ENCODE data around the gene CYB5B.

CYB5B gene

DNA sequence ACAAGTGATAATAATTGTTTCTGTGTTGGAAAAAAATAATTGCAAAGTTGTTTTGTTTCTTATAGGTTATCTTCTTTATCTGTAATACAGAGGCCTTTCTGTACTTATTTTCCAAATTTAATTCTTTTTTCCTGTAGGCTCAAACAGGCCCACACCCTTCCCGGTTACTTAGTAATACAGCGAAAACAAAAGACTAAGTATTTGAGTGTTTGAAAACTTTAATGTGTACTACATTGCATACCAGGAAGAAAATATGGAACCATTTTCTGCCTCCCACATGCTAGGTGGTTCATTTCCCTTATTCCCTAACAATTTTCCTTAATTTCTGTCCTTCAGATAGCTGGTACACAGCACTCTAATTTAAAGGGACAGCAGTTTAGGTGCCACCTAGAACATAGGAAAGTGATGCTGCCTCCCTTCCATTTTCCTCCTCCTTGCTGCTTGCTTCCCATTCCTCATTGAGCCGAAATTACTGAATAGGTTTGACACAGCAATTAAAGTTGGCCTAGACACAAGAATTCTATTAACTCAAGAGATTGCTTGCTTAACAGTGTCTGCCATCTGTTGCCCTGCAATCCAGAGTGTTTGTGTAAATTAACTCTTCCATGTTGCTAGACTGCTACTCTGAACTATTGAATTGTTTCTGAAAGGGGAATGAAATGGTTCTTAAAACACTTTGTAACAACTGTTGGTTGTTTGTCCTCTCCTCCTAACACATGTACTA is 24.2 kb downstream of the CYB5B start:
- H3K4me3 ChIP-seq (ENCODE audit: low read depth, low read length) = no peak overlapping the region
- TF ChIP-seq, protein P1, sequence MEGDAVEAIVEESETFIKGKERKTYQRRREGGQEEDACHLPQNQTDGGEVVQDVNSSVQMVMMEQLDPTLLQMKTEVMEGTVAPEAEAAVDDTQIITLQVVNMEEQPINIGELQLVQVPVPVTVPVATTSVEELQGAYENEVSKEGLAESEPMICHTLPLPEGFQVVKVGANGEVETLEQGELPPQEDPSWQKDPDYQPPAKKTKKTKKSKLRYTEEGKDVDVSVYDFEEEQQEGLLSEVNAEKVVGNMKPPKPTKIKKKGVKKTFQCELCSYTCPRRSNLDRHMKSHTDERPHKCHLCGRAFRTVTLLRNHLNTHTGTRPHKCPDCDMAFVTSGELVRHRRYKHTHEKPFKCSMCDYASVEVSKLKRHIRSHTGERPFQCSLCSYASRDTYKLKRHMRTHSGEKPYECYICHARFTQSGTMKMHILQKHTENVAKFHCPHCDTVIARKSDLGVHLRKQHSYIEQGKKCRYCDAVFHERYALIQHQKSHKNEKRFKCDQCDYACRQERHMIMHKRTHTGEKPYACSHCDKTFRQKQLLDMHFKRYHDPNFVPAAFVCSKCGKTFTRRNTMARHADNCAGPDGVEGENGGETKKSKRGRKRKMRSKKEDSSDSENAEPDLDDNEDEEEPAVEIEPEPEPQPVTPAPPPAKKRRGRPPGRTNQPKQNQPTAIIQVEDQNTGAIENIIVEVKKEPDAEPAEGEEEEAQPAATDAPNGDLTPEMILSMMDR (IDR thresholded peaks at IDR 0.05; ENCODE audit: borderline replicate concordance, insufficient read depth, low read depth, low read length) = no peak

DNA sequence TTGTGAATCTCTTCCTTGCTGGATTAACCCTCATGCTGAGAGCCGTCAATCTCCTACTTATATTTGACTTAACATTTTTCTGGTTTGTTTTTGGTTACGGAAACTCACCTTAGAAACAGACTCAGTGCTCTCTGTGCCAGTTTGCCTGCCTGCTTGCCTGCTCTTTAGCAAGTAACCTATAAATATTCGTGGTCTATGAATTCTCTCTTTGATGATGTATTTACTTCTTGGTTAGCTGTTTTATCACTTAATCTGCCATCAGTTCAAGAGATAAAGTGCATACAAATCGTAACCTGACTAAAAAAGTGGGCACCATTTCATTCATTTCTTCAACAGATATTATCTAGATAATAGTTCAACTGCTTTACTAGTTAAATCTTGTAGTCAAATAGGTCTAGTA is 26.7 kb downstream of the CYB5B start:
- TF ChIP-seq, protein P1 (IDR thresholded peaks at IDR 0.05; ENCODE audit: borderline replicate concordance, insufficient read depth, low read depth, low read length) = no peak
- H3K4me3 ChIP-seq (ENCODE audit: low read depth, low read length) = no peak overlapping the region

DNA sequence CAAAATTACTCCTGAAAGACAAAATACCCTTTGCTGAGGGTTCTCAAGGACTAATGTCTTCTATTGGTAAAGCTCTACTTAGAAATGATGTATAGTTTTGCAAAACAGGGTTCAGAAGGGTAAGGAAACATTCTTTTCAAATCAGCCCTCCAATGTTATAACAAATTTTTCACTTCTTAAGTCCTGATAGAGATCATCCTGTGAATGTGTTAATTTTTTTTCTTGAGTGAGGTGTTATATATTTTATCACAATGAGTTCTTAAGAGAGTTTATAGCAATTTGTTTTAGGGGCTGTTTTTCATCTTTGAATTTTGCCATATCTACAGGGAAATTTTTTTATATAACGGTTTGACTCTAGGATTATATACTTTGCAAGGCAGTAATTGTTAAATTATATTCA is 29.5 kb downstream of the CYB5B start:
- no peak overlapping the region for H3K4me3 ChIP-seq (ENCODE audit: low read depth, low read length)
- TF ChIP-seq, protein P1 (IDR thresholded peaks at IDR 0.05; ENCODE audit: borderline replicate concordance, insufficient read depth, low read depth, low read length) = no peak

DNA sequence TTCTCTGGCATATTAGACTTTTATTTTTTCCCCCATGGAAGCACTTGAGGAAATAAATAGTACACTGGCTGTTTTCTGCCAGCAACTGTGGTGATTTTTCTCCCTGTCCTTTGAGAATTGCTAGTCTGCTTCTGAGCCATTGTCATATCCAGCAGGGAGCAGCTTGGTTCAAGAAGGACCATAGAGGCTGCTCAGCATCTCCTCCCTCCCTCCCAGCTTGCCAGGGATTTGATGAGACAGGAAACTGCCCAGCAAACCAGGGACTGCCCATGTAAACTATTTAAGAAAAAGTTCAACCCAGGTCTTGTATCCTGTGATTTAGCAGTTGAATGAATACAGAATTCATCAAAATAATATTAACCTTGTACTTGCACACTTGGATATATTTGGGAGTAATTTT is 39.5 kb downstream of the CYB5B start:
- TF ChIP-seq, protein P1 (IDR thresholded peaks at IDR 0.05; ENCODE audit: borderline replicate concordance, insufficient read depth, low read depth, low read length) = no peak
- H3K4me3 ChIP-seq (ENCODE audit: low read depth, low read length) = no peak overlapping the region

DNA sequence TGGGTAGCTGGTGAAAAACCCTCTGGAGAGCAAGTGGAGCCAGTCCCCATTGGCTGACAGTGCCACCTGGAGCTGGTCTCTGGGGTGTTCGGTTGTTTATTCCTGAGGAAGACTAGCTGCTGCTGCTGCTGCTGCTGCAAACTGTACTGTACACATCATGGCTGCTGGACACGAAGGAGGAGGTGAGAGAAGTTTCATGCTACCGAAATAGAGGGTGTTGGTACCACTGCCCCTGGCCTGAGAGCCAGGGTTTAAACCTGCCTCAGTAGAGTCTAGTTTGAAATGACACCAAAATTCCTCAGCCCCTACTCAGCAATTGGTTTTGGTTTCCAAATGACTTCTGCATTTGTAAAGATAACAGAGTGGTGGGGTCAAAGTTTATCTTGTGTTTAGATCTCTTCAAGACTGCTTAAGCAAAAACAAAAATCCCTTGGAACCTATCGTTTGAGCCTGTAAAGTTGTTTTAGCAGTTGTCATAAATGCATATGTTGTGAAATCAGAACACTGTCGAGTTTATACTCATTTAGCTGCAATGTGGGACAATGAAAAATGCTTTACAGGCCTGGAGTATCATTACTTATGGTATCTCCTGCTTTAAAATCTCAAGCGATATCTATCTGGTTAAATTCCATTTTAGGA is 40.8 kb downstream of the CYB5B start:
- no peak overlapping the region for H3K4me3 ChIP-seq (ENCODE audit: low read depth, low read length)
- TF ChIP-seq, protein P1 (IDR thresholded peaks at IDR 0.05; ENCODE audit: borderline replicate concordance, insufficient read depth, low read depth, low read length) = no peak

DNA sequence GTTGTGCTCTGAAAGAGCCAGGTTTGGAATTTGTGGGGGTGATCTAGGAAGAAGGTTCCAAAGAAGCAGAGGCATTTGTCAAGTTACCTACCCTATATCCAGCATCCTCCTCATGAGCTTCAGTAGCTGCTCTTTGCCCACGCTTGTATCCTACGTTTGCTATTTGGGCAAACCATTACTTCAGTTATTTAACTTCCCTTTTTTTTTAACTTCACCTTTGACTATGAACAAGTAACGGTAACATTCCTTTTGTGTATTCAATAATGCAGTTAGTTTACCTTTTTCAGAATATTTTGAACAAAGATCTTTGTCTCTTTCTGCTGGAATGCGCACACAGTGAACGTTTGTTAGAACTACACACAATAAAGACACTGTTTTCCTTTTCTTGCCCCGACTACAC is 41.5 kb downstream of the CYB5B start:
- no peak overlapping the region for H3K4me3 ChIP-seq (ENCODE audit: low read depth, low read length)
- TF ChIP-seq, protein P1 (IDR thresholded peaks at IDR 0.05; ENCODE audit: borderline replicate concordance, insufficient read depth, low read depth, low read length) = no peak

DNA sequence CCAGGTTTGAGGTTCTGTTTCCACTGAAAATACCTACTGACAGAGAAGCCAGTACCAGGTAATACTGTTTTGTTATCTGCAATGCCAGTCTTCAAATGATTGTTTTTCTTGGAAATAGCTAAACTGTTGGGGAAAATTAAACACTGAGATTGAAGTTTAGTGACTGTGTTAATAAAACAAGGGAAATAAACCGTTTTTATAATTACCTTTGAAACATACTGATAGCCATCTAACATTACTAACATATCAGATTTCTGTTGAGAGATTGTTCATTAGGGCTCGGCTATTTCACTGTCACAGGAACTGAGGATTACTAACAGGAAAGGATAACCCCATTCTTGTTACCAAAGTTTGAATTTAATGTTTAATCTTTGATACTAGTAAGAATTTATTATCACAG is 42.1 kb downstream of the CYB5B start:
- H3K4me3 ChIP-seq (ENCODE audit: low read depth, low read length) = no peak overlapping the region
- TF ChIP-seq, protein P1 (IDR thresholded peaks at IDR 0.05; ENCODE audit: borderline replicate concordance, insufficient read depth, low read depth, low read length) = no peak
